Stimulated activated CD4-positive, alpha-beta T cell treated with anti-CD3 and anti-CD28 coated beads, Interleukin-1b, Interleukin-23, amount 100 ng/mL, for 48 hours (primary cell): ENCODE data around the gene COL4A1.

ENCODE experiments used
- DNase-seq: peaks from one replicate; pipeline ENCODE4 v3.0.0-alpha.2; 2020

The COL4A1 gene

DNA sequence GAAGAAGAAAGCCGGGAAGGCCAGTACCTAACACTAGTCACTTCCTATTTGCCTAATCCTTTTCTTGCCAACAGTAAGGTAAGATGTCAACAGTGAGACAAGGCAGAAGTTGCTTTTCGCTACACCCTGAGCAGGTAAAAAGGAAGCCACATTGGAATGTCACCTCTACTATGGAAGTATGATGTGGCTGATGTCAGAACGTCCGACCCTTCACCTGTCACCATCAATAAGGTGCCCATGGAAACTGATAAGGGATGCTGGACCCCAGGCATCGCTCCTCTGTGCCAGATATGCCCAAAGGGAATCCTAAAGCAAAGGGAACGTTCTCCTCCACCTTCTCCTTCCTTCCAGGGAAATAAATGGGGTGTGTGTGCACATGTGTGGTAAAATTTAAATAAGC, 34.3 kb downstream of the COL4A1 start:
- no peak for DNase-seq

DNA sequence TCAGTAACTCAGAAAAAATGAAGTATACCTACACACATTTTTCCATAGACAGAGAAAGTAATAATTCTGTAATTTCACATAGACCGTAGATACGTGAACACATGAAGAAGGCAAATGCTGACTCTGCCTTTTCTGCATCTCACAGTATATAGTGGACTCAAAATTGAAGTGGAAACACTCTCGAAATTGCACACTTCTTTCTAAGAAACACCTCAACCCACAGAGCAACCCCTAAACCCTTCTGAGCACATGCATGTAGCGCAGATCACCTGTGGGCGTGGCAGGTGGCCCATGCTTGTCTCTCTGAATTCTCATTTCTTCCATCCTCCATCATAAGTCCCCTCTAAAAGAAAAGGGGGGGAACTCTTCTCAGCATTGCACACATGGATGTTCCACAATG, 34.7 kb downstream of the COL4A1 start:
- no peak for DNase-seq

DNA sequence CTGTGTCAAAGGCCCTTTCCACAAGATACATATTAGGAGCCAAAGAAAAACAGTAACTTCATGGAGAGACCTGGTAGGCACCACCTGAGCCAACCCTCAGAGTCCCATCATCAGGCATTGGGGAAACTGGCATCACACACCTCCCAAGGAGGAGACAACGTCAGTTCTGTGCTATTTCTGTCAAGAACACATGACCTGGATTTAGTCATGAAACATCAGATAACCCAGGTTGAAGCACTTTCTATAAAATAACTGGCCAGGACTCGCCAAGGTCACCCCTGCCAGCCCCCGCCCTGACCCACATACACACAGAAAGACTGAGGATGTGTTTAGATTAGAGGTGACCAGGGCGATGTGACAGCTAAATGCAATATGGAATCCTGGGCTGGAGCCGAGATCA, 35.6 kb downstream of the COL4A1 start:
- no peak for DNase-seq

DNA sequence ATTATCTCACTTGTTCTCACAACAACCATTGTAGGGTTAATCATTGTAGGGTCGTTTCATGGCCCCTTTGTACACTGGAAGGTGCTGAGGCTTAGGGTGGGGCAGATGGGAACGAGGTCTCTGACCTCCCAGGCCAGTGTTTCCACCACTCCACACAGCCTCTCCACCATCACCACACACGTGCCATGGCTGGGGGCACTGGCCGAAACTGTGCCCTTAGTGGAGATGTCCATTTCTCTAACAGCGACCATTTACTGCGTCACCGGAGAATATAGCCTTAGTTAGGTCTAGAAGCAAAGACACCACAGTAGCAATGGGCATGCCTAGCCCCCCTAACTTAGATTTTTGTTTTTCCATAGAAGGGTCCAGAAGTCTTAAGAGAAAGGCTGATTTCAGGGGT, 36.5 kb downstream of the COL4A1 start:
- no peak for DNase-seq

- DNase-seq, result no peak
These were observed 37.3 kb downstream of the COL4A1 start for GRCh38 chr13:110269509-110270185.

- no peak for DNase-seq
These were observed 38.3 kb downstream of the COL4A1 start for GRCh38 chr13:110268576-110269185.

- DNase-seq, result no peak
These were observed 38.9 kb downstream of the COL4A1 start for GRCh38 chr13:110268061-110268460.

DNA sequence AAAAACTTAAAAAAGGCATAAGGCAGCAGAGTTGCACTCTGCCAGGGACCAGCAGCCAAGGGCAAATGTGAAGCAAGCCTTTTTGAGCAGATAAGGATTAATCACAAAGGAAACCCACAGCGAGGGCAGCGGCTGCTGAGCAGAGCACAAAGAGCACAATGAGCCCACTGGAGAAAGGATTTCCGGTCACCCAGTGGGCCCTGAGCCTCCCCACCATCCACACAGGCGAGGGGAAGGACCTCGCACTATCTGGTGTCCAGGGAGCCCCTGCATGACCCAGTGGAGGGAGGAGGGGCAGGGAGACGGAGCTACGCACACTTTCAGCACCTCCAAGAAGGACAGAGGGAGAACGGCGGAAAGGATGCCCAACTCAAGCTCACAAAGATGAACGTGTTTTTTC, 40.0 kb downstream of the COL4A1 start:
- no peak for DNase-seq

- no peak for DNase-seq
These were observed 40.5 kb downstream of the COL4A1 start for GRCh38 chr13:110266431-110266809.

DNA sequence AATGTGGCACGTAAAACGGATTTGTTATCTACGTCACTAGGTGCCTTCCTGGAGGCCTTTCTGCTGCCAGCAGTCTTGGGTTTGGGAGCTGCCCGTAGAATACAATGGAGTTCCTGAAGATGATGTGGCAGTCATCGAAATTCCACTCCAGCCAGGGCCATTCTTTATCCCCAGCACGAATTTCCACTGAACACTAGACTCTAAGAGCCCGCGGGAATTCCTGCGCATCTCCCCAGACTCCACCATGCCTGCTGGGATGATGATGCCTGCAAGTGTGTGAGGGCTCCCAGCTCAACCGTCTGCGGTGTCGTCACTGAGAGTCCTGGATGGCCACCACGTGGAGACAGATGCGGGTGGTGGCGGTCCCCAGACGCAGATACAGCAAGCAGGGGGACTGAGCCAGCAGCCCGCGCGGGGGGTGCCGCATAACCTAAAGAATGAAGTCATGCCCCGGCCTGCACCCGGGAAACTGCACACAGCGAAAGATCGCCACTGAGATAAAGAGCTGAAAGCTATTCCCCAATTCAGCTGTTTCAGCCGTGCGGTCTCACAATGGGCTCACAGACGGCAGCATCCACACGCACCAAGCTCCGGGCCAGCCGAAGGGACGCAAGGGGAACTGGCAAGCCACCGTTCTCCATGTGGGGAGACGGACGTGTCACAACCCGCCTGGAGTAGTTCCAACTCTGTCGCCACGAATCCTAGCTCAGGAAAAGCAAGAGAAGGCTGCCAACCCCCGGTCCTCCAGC, 41.1 kb downstream of the COL4A1 start:
- no peak for DNase-seq

DNA sequence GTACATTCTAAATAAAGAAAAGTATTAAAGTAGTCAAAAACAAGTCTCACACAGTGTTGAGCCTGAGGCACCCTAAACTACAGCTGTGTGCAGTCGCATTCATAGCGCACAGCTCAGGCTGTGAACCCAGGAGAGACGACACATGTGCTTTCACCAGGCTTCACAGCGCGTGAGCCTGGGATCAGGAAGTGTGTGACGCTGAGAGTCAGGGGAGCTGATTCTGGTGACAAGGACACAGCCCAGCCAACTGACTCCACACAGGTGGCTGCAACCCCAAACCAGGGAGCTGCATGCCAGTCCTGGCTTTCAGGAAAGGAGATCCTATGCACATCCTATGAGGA, 41.6 kb downstream of the COL4A1 start:
- DNase-seq, result no peak

GRCh38 chr13:110264685-110265275, 42.2 kb downstream of the COL4A1 start:
- DNase-seq, result no peak

DNA sequence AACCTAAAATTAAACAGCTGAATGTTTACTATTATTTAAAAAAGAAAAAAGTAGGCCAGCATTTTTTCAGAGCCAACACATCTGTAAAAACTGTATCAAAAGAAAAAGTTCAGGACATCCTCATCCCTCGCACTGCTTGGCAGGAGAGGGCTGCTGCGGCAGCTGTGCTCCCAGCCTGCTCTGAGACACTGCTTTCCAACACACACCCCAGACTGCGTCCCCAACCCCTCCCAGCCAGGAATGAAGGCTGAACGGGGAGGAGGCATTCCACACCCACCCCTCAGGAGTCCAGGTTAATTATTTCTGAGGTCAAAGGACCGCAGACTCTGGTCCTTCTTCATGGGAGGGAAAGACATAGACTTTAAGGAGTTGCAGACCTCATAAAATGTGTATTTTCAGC, 43.1 kb downstream of the COL4A1 start:
- no peak for DNase-seq

DNA sequence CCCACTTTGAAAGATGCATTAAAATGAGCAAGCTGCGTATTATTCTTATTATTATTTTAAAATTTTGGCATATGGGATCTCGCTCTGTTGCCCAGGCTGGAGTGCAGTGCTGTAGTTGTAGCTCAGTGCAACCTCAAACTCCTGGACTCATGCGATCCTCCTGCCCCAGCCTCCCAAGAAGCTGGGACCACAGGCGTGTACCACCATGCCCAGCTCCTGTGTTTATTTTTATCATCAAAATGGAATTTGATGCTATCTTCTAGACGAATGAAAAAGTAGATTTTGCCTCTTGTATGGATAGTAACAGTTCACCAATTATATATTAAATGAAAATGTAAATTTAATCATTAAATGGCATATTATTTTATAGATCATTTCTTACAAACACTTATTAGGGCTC, 43.6 kb downstream of the COL4A1 start:
- DNase-seq, result no peak

GRCh38 chr13:110262508-110263291, 44.3 kb downstream of the COL4A1 start:
- no peak for DNase-seq

DNA sequence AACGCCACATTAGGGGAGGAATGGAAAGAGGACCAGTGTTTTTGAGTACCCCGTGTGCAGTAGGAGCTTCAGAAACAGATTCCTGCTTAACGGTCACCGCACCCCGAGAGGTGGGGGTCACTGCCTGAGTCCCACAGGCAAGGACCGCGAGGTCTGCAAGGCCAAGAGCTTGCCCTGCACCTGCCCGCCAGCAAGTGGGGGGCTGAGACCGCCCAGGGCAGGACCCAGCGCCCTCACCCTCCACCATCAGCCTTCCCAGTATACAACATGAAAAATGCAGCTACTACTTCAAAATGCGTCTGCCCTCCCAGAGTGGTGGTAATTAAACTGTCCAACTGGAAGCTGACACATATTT, 44.9 kb downstream of the COL4A1 start:
- no peak for DNase-seq

GRCh38 chr13:110261166-110262081, 45.5 kb downstream of the COL4A1 start:
- no peak for DNase-seq

- no peak for DNase-seq
These were observed 47.3 kb downstream of the COL4A1 start for GRCh38 chr13:110259651-110260050.

- DNase-seq, result no peak
These were observed 47.9 kb downstream of the COL4A1 start for GRCh38 chr13:110258876-110259631.

DNA sequence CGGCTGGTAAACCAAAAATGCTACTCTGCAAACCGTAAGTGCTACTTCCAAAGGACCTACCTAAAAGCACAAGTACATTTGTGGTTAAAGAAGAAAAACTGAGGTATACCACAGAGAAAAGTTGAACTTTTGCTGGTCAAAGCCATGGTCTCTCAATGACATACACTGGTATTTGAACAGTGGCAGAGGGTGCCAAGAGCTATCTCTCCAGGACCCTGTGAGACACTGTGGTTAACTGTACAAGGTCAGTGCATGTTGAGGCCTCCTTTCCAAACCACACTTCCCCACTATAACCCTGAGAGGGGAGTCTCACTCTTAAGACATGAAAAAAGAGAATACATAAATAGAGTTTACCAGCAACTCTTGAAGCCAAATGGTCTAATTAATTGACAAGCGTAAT, 49.5 kb downstream of the COL4A1 start:
- DNase-seq, result no peak

GRCh38 chr13:110256126-110256905, 50.6 kb downstream of the COL4A1 start:
- no peak for DNase-seq
